GM12801 (cell line): ENCODE data around the gene DAAM1.

Experiments
- TF ChIP-seq, protein P1 (sequence below): IDR thresholded peaks from one replicate; pipeline ENCODE4 v1.5.1; 2011; ENCODE audit warnings: control low read depth; ENCODE audit not compliant: insufficient read length; ENCODE audit errors: extremely low read depth

Gene DAAM1

DNA sequence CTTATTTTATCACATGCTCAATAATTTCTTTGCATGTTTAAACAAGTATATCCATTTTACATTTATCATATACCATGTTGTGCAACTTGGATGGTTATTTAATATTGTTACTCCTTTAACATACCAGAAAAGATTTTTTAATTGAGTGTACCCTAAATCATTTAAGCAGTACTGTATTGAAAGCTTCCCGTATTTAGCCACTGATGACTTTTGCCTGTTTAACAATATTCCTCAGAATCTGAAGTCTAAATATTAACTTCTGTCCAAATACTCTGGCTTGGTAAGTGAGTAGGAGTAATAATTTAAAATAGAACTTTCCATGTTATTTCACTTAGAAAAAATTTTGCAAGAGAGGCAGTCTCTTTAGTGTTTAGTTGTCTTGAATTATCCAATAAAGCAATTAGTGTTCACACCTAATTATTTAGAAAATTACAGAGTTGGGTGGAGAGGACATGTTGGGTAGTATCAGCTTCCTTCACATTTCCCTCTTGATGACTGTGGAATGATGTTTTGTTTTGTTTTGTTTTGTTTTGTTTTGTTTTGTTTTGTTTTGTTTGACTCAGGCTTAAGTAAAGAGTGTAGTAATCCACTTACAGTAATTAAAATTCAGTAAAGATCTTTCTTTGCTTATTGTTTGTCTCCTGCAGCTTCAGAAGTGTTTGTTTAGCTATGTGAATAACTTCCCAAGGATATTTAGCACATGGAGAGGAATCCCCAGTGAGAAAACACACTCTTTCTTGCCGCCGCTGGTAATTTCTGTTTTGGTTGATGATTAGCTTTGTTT is 59.5 kb downstream of the DAAM1 start:
- TF ChIP-seq, protein P1, sequence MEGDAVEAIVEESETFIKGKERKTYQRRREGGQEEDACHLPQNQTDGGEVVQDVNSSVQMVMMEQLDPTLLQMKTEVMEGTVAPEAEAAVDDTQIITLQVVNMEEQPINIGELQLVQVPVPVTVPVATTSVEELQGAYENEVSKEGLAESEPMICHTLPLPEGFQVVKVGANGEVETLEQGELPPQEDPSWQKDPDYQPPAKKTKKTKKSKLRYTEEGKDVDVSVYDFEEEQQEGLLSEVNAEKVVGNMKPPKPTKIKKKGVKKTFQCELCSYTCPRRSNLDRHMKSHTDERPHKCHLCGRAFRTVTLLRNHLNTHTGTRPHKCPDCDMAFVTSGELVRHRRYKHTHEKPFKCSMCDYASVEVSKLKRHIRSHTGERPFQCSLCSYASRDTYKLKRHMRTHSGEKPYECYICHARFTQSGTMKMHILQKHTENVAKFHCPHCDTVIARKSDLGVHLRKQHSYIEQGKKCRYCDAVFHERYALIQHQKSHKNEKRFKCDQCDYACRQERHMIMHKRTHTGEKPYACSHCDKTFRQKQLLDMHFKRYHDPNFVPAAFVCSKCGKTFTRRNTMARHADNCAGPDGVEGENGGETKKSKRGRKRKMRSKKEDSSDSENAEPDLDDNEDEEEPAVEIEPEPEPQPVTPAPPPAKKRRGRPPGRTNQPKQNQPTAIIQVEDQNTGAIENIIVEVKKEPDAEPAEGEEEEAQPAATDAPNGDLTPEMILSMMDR, result no peak

- TF ChIP-seq, protein P1, result no peak
Measured at GRCh38 chr14:59249029-59249428, 60.6 kb downstream of the DAAM1 start.

- TF ChIP-seq, protein P1, result no peak
Measured at GRCh38 chr14:59251811-59252771, 63.6 kb downstream of the DAAM1 start.

GRCh38 chr14:59252772-59253500 is 64.5 kb downstream of the DAAM1 start:
- TF ChIP-seq, protein P1, result no peak

DNA sequence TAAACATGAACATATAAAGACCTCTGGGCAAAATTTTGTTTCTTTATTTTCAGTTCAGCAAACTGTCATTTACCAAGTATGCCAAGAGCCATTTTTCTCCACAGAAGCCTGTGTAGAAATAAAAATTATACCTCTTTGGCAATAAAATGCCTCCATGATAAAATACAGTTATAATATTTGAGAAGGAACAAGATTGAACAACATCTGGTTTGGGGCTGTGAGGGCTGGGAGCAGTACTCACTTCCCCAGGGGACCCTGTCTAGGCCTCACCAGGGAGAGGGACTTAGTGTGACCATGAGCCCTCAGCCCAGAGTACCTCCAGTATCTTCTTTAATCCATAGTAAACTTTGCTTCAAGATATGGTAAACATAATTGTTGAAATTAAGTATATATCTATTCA is 65.1 kb downstream of the DAAM1 start:
- TF ChIP-seq, protein P1, result no peak

DNA sequence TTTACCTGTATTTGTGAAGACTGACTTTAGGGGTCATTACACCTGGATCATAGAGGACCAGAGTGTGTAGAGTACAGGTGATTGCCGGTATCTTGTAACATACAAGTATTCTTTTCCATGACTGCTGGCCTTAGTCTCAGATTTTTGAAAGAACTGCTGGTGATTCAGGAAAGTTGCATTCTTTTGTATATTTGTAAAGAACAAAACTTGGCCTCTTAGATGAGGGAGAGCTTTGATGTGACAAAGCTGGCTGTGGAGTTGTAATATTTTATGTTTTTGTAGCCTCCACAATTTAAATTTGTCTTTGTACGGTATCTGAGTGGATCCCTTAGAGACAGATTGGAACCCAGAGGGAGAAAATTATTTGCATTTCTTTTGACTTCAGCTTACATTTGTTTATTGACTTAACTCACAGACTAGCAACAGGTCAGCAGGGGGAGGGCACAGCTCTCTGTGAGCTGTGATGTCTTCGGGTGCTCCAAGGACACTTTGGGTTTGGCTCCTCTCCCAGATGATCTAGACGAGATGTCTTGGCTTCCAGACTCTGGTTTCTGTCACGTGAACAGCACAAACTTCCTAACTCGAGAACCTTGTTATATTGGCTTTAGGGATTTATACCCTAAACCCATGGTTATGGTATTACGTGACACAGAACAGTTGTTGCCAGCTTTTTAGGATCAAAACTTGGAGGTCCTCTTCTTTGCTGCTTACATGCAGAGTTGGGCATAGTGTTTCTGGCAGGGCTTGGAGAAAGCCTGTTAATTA is 65.9 kb downstream of the DAAM1 start:
- TF ChIP-seq, protein P1, result no peak
